CD14-positive monocyte (primary cell): Measurements from ENCODE around the gene ZDHHC7. TPM values are rescaled to one million over a fixed set of nuclear protein-coding genes. Genes with fewer than 3 reads are reported as not detected.

Source experiments
- DNase-seq, 3 donors: peaks; one replicate each; pipeline ENCODE4 v3.0.0-alpha.2; 2011 to 2022
- H2AFZ ChIP-seq: 2 replicates; pipeline ENCODE4 v1.6.0; 2012; ENCODE audit warnings: mild to moderate bottlenecking, low read depth, low read length, inconsistent platforms; ENCODE audit not compliant: insufficient read depth, poor library complexity, severe bottlenecking
- H3K27ac ChIP-seq, 2 donors: 1 replicate in 1 of 2; 2 replicates in 1 of 2; pipeline ENCODE4 v1.5.1; 2012 to 2013; ENCODE audit warnings: low read length in 2 of 2, control low read depth in 1 of 2, inconsistent platforms in 1 of 2, low read depth in 1 of 2, mild to moderate bottlenecking in 1 of 2
- H3K27me3 ChIP-seq, 2 donors: one replicate each; pipeline versions ENCODE4 v1.6.0 to v1.6.1; 2011 to 2013; ENCODE audit warnings: low read length in 2 of 2; ENCODE audit not compliant: control insufficient read depth in 2 of 2, insufficient read depth in 2 of 2
- H3K36me3 ChIP-seq, 2 donors: replicated peaks in 1 of 2; 1 replicate in 1 of 2; 2 replicates in 1 of 2; pipeline versions ENCODE4 v1.5.1 to v1.6.1; 2012 to 2013; ENCODE audit warnings: low read length in 2 of 2, control low read depth in 1 of 2, inconsistent platforms in 1 of 2, mild to moderate bottlenecking in 1 of 2; ENCODE audit not compliant: insufficient read depth in 2 of 2, control insufficient read depth in 1 of 2
- H3K4me1 ChIP-seq, 2 donors: 1 replicate in 1 of 2; 2 replicates in 1 of 2; pipeline versions ENCODE4 v1.5.1 to v1.6.1; 2012 to 2013; ENCODE audit warnings: low read length in 2 of 2, control low read depth in 1 of 2, inconsistent platforms in 1 of 2, mild to moderate bottlenecking in 1 of 2, moderate library complexity in 1 of 2; ENCODE audit not compliant: insufficient read depth in 2 of 2, control insufficient read depth in 1 of 2
- H3K4me2 ChIP-seq: replicated peaks from 2 replicates; pipeline ENCODE3; 2012; ENCODE audit warnings: low read length, moderate library complexity, mild to moderate bottlenecking; ENCODE audit not compliant: poor library complexity, severe bottlenecking; ENCODE audit errors: extremely low read depth
- H3K4me3 ChIP-seq, 3 experiments: fragments of 200-600 bp in 1 of 3; sonication (generic) in 1 of 3; replicated peaks in 1 of 3; 1 replicate in 2 of 3; 2 replicates in 1 of 3; pipeline ENCODE4 v1.5.1; 2011 to 2013; ENCODE audit warnings: low read length in 3 of 3, mild to moderate bottlenecking in 3 of 3, control low read depth in 2 of 3, low read depth in 2 of 3, inconsistent platforms in 1 of 3, moderate library complexity in 1 of 3
- H3K79me2 ChIP-seq: 2 replicates; pipeline ENCODE4 v1.6.0; 2012; ENCODE audit warnings: mild to moderate bottlenecking, control low read depth, inconsistent platforms, low read length, moderate library complexity; ENCODE audit not compliant: insufficient read depth
- H3K9ac ChIP-seq: 2 replicates; pipeline ENCODE4 v1.6.0; 2017; ENCODE audit warnings: low read length, mild to moderate bottlenecking; ENCODE audit not compliant: insufficient read depth, poor library complexity, severe bottlenecking
- H3K9me3 ChIP-seq, 2 donors: replicated peaks in 1 of 2; 1 replicate in 1 of 2; 2 replicates in 1 of 2; pipeline versions ENCODE4 v1.5.1 to v1.6.1; 2012 to 2013; ENCODE audit warnings: low read length in 2 of 2, control low read depth in 1 of 2; ENCODE audit not compliant: control insufficient read depth in 1 of 2, insufficient read depth in 1 of 2
- H4K20me1 ChIP-seq: 2 replicates; pipeline ENCODE4 v1.6.0; 2012; ENCODE audit warnings: mild to moderate bottlenecking, low read length, control low read depth, moderate library complexity; ENCODE audit not compliant: insufficient read depth
- H3K27ac Mint-ChIP-seq, 7 donors: one replicate each; pipeline ENCODE4 v1.8.0; 2020; ENCODE audit warnings: mild to moderate bottlenecking in 7 of 7, mixed read lengths in 7 of 7, moderate library complexity in 6 of 7, inconsistent platforms in 2 of 7
- H3K27me3 Mint-ChIP-seq, 3 donors: one replicate each; pipeline ENCODE4 v1.8.0; 2021 to 2022; ENCODE audit warnings: low read depth in 3 of 3, mild to moderate bottlenecking in 3 of 3, mixed read lengths in 3 of 3, moderate library complexity in 3 of 3, inconsistent platforms in 1 of 3
- H3K36me3 Mint-ChIP-seq, 2 donors: one replicate each; pipeline ENCODE4 v1.8.0; 2020; ENCODE audit warnings: mixed read lengths in 2 of 2, inconsistent platforms in 1 of 2, mild to moderate bottlenecking in 1 of 2
- H3K4me1 Mint-ChIP-seq: one replicate; pipeline ENCODE4 v1.8.0; 2020; ENCODE audit warnings: mild to moderate bottlenecking, mixed read lengths
- H3K4me3 Mint-ChIP-seq, 2 donors: one replicate each; pipeline ENCODE4 v1.8.0; 2020; ENCODE audit warnings: mild to moderate bottlenecking in 2 of 2, mixed read lengths in 2 of 2, moderate library complexity in 1 of 2
- H3K9me3 Mint-ChIP-seq, 7 donors: one replicate each; pipeline ENCODE4 v1.8.0; 2020 to 2022; ENCODE audit warnings: mixed read lengths in 7 of 7, mild to moderate bottlenecking in 6 of 7, moderate library complexity in 6 of 7, inconsistent platforms in 2 of 7
- WGBS: methylation state at CpG from one replicate; pipeline ENCODE4 v1.1.5; 2013; ENCODE audit warnings: missing lambda C conversion rate; ENCODE audit not compliant: insufficient coverage; 5-methylcytosine and 5-hydroxymethylcytosine counted together
- intact Hi-C, 2 donors: fragments of 100-400 bp; cut with micrococcal nuclease; formaldehyde crosslinking; loops; one replicate each; pipeline versions ENCODE4 v1.15.0 to v1.15.1; 2023
- polyA plus RNA-seq, 3 donors: library from polyadenylated mRNA; depleted of rRNA in 1 of 3; unstranded in 2 of 3; stranded (reverse) in 1 of 3; fragments of 300-500 nt in 2 of 3; fragments of >200 nt in 1 of 3; fragmentation: Illumina TruSeq in 2 of 3; gene quantifications; 1 replicate in 2 of 3; 2 replicates in 1 of 3; pipeline ENCODE4 v1.2.3, GENCODE V29; 2012 to 2021
- TF ChIP-seq, protein P1 (sequence below): fragments of 200-600 bp; IDR thresholded peaks from one replicate; pipeline ENCODE4 v1.8.0; 2022; ENCODE audit warnings: antibody characterized with exemption, mild to moderate bottlenecking

ZDHHC7 gene
- polyA plus RNA-seq, 3 donors = 99.7 to 189 (median 129) TPM

DNA sequence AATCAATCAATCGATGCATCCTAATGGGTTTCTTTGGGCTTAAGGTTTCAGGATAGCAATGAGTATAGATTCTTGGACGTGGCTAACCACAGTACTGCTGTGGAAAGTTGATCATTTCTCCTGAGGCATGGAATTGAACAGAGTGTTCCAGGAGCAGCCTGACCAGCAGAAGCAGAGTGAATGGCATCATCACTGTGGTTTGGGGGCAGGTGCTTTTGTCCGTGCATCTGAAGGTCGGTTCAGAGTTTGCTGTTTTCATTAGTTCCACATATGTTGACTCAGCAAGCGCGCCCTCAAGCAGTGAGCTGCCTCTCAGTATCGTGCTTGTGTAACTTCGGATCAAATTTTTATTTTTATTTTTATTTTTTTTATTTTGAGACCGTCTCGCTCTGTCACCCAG is 41.2 kb upstream of the ZDHHC7 start:
- H4K20me1 ChIP-seq = peaks cover 77% of the 10 kb centered on the region
- WGBS = 41% methylated on average over 3 of the region's 10 CpGs
- H3K4me3 Mint-ChIP-seq = no peak overlapping the region
- H2AFZ ChIP-seq = no peak overlapping the region
- H3K27me3 ChIP-seq = no peaks in the 10 kb centered on the region
- peaks cover 76 to 93% of the 10 kb centered on the region in 2 donors for H3K4me1 ChIP-seq
- peaks cover 0 to 2% (median 0%) of the 10 kb centered on the region in 7 donors for H3K9me3 Mint-ChIP-seq
- no peak overlapping the region for H3K4me3 ChIP-seq
- H3K9ac ChIP-seq = no peak overlapping the region
- TF ChIP-seq, protein P1, sequence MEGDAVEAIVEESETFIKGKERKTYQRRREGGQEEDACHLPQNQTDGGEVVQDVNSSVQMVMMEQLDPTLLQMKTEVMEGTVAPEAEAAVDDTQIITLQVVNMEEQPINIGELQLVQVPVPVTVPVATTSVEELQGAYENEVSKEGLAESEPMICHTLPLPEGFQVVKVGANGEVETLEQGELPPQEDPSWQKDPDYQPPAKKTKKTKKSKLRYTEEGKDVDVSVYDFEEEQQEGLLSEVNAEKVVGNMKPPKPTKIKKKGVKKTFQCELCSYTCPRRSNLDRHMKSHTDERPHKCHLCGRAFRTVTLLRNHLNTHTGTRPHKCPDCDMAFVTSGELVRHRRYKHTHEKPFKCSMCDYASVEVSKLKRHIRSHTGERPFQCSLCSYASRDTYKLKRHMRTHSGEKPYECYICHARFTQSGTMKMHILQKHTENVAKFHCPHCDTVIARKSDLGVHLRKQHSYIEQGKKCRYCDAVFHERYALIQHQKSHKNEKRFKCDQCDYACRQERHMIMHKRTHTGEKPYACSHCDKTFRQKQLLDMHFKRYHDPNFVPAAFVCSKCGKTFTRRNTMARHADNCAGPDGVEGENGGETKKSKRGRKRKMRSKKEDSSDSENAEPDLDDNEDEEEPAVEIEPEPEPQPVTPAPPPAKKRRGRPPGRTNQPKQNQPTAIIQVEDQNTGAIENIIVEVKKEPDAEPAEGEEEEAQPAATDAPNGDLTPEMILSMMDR = no peak
- no peak overlapping the region for H3K27ac ChIP-seq
- no peak overlapping the region for H3K27ac Mint-ChIP-seq
- DNase-seq = no peak
- H3K9me3 ChIP-seq = no peaks in the 10 kb centered on the region
- peaks cover 0 to 5% (median 2%) of the 10 kb centered on the region in 3 donors for H3K27me3 Mint-ChIP-seq
- peaks cover 89% of the 10 kb centered on the region for H3K79me2 ChIP-seq
- H3K36me3 Mint-ChIP-seq = peaks cover 54 to 66% of the 10 kb centered on the region in 2 donors
- no peak overlapping the region for H3K4me2 ChIP-seq
- peaks cover 27 to 44% of the 10 kb centered on the region in 2 donors for H3K36me3 ChIP-seq
- intact Hi-C loops = no loop called here
- H3K4me1 Mint-ChIP-seq = peaks cover 85% of the 10 kb centered on the region

DNA sequence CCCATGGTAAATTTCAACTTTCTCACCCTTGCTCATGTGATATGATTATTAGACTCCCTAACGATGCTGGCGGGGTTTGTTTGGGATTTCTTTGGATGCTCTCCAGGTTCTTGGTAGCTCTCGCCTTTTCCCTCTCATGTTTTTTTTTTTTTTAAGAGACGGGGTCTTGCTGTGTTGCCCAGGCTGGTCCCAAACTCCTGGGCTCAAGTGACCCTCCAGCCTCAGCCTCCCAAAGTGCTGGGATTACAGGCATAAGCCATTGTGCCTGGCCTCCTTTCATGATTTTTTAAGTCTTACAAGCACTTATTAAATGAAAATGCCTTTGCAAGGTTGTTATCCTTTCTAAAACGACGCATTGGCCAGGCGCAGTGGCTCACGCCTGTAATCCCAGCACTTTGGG is 40.3 kb upstream of the ZDHHC7 start:
- no peak overlapping the region for H3K4me3 Mint-ChIP-seq
- H3K27ac Mint-ChIP-seq = peak overlapping the region in 1 of 7 donors; percentile 50
- peaks cover 51 to 66% of the 10 kb centered on the region in 2 donors for H3K36me3 Mint-ChIP-seq
- Histone ChIP-seq H2AFZ (no peak overlapping the region), H4K20me1 (peaks cover 77% of the 10 kb centered on the region), H3K36me3 (peaks cover 18 to 35% of the 10 kb centered on the region in 2 donors), H3K9me3 (no peaks in the 10 kb centered on the region), H3K4me1 (peaks cover 77 to 93% of the 10 kb centered on the region in 2 donors), H3K9ac (no peak overlapping the region), H3K4me3 (no peak overlapping the region), H3K27ac (no peak overlapping the region), H3K4me2 (no peak overlapping the region), H3K79me2 (peaks cover 89% of the 10 kb centered on the region), H3K27me3 (no peaks in the 10 kb centered on the region)
- DNase-seq = no peak
- H3K27me3 Mint-ChIP-seq = peaks cover 0 to 5% (median 2%) of the 10 kb centered on the region in 3 donors
- 96% methylated on average over 7 of the region's 8 CpGs for WGBS
- H3K9me3 Mint-ChIP-seq = peaks cover 0 to 2% (median 0%) of the 10 kb centered on the region in 7 donors
- TF ChIP-seq, protein P1 = no peak
- H3K4me1 Mint-ChIP-seq = peaks cover 85% of the 10 kb centered on the region
- intact Hi-C loops = no loop called here
